GM23338 (cell line): ENCODE results near the gene REC8. TPM values are rescaled to one million over a fixed set of nuclear protein-coding genes. Genes with fewer than 3 reads are reported as not detected.

Experiments used
- ATAC-seq: fragments of 200-7000 bp; cut with Tn5 transposase; 3 replicates; pipeline ENCODE4 v1.9.1; 2020
- DNase-seq: peaks from one replicate; pipeline ENCODE4 v3.0.0-alpha.2; 2015; ENCODE audit warnings: low spot score
- H2AFZ ChIP-seq: fragments of 200-600 bp; sonication (generic); 2 replicates; pipeline ENCODE4 v1.8.0; 2016; ENCODE audit warnings: antibody characterized with exemption, mild to moderate bottlenecking, moderate library complexity
- H3F3A ChIP-seq: fragments of 200-600 bp; sonication (generic); replicated peaks from 2 replicates; pipeline ENCODE4 v1.8.0; 2017; ENCODE audit warnings: antibody characterized with exemption, mixed run types, low read depth
- H3K27ac ChIP-seq: fragments of 200-600 bp; sonication (generic); 2 replicates; pipeline ENCODE4 v1.6.1; 2016; ENCODE audit warnings: low read depth
- H3K27me3 ChIP-seq: fragments of 200-600 bp; sonication (generic); 2 replicates; pipeline ENCODE4 v1.8.0; 2016; ENCODE audit warnings: mild to moderate bottlenecking, mixed run types, moderate library complexity; ENCODE audit not compliant: insufficient read depth
- H3K36me3 ChIP-seq: fragments of 200-600 bp; sonication (generic); 2 replicates; pipeline ENCODE4 v1.8.0; 2016; ENCODE audit warnings: mild to moderate bottlenecking; ENCODE audit not compliant: insufficient read depth
- H3K4me1 ChIP-seq: fragments of 200-600 bp; sonication (generic); 2 replicates; pipeline ENCODE4 v1.8.0; 2016; ENCODE audit warnings: mild to moderate bottlenecking, moderate library complexity; ENCODE audit not compliant: insufficient read depth
- H3K4me2 ChIP-seq: fragments of 200-600 bp; sonication (generic); 2 replicates; pipeline ENCODE4 v1.7.1; 2017; ENCODE audit warnings: mixed run types
- H3K4me3 ChIP-seq: fragments of 200-600 bp; sonication (generic); 2 replicates; pipeline ENCODE4 v1.6.1; 2016; ENCODE audit warnings: mixed run types
- H3K79me2 ChIP-seq: fragments of 200-600 bp; sonication (generic); replicated peaks from 2 replicates; pipeline ENCODE4 v1.8.0; 2017; ENCODE audit warnings: mild to moderate bottlenecking; ENCODE audit not compliant: insufficient read depth
- H3K9me2 ChIP-seq: fragments of 200-600 bp; sonication (generic); 2 replicates; pipeline ENCODE4 v1.8.0; 2017; ENCODE audit not compliant: insufficient read depth
- H4K20me1 ChIP-seq: fragments of 200-600 bp; sonication (generic); replicated peaks from 2 replicates; pipeline ENCODE4 v1.8.0; 2017; ENCODE audit warnings: mild to moderate bottlenecking; ENCODE audit not compliant: insufficient read depth
- H3K27ac Mint-ChIP-seq: 2 replicates; pipeline ENCODE4 v1.8.0; 2020; ENCODE audit warnings: inconsistent platforms, mild to moderate bottlenecking, moderate library complexity, mixed read lengths
- H3K27me3 Mint-ChIP-seq: 3 replicates; pipeline ENCODE4 v1.8.0; 2022; ENCODE audit warnings: low read depth, mild to moderate bottlenecking, moderate library complexity, mixed read lengths, inconsistent platforms; ENCODE audit not compliant: insufficient read depth, poor library complexity
- H3K36me3 Mint-ChIP-seq: 3 replicates; pipeline ENCODE4 v1.8.0; 2021; ENCODE audit warnings: low read depth, mild to moderate bottlenecking, inconsistent platforms, moderate library complexity, mixed read lengths
- H3K4me1 Mint-ChIP-seq: 3 replicates; pipeline ENCODE4 v1.8.0; 2020; ENCODE audit warnings: mild to moderate bottlenecking, inconsistent platforms, mixed read lengths
- H3K4me3 Mint-ChIP-seq: 3 replicates; pipeline ENCODE4 v1.8.0; 2021; ENCODE audit warnings: moderate library complexity, mild to moderate bottlenecking, inconsistent platforms, mixed read lengths
- H3K9me3 Mint-ChIP-seq: 3 replicates; pipeline ENCODE4 v1.8.0; 2020; ENCODE audit warnings: moderate library complexity, mild to moderate bottlenecking, inconsistent platforms, mixed read lengths
- CREB1 ChIP-seq: fragments of 250-450 bp; sonication (Bioruptor Pico); IDR thresholded peaks from 2 replicates; pipeline ENCODE4 v1.5.0; 2020; ENCODE audit warnings: low read depth, mild to moderate bottlenecking, moderate library complexity
- EZH2 ChIP-seq: fragments of 200-600 bp; sonication (generic); IDR thresholded peaks from one replicate; pipeline ENCODE4 v1.8.0; 2017; ENCODE audit warnings: antibody characterized with exemption, mild to moderate bottlenecking, low read depth; ENCODE audit not compliant: unreplicated experiment
- EZH2phosphoT487 ChIP-seq: fragments of 200-600 bp; sonication (generic); IDR thresholded peaks from one replicate; pipeline ENCODE4 v1.8.1; 2018; ENCODE audit warnings: antibody characterized with exemption; ENCODE audit not compliant: unreplicated experiment
- JUNB ChIP-seq: IDR thresholded peaks from one replicate; pipeline ENCODE4 v1.6.1; 2016; ENCODE audit warnings: antibody characterized with exemption; ENCODE audit not compliant: unreplicated experiment
- NANOG ChIP-seq: IDR thresholded peaks from 2 replicates; pipeline ENCODE4 v1.6.1; 2016; ENCODE audit warnings: antibody characterized with exemption, borderline replicate concordance
- POLR2AphosphoS5 ChIP-seq: IDR thresholded peaks from 2 replicates; pipeline ENCODE4 v1.6.1; 2016; ENCODE audit warnings: antibody characterized with exemption, low read depth
- STAT1 ChIP-seq: IDR thresholded peaks from one replicate; pipeline ENCODE4 v1.6.1; 2016; ENCODE audit warnings: antibody characterized with exemption; ENCODE audit not compliant: unreplicated experiment
- ZNF114 ChIP-seq: fragments of 250-450 bp; sonication (Bioruptor Pico); IDR thresholded peaks from 2 replicates; pipeline ENCODE4 v1.5.0; 2020; ENCODE audit warnings: mild to moderate bottlenecking, moderate library complexity
- ZNF331 ChIP-seq: fragments of 250-450 bp; sonication (Bioruptor Pico); IDR thresholded peaks from 2 replicates; pipeline ENCODE4 v1.5.0; 2020; ENCODE audit warnings: low read depth, mild to moderate bottlenecking, moderate library complexity
- polyA plus RNA-seq: library from polyadenylated mRNA; unstranded; fragments of >200 nt; fragmentation: Nextera tagmentation; extraction: Ambion mirVana; gene quantifications from 2 replicates; pipeline ENCODE4 v1.2.1, GENCODE V29; 2016
- total RNA-seq: library from RNA; depleted of rRNA; stranded (reverse); fragments of >200 nt; shearing (Covaris generic); gene quantifications from 2 replicates; pipeline ENCODE4 v1.2.3, GENCODE V29; 2014
- TF ChIP-seq, protein P1 (sequence below), 2 experiments: fragments of 200-600 bp in 1 of 2; sonication (generic) in 1 of 2; conservative IDR thresholded peaks; 2 replicates each; pipeline versions ENCODE4 v1.5.1 to v1.6.1; 2016 to 2017; ENCODE audit warnings: antibody characterized with exemption in 2 of 2, low read depth in 2 of 2, mild to moderate bottlenecking in 2 of 2, moderate library complexity in 1 of 2
- TF ChIP-seq, protein P2 (sequence below): IDR thresholded peaks from 2 replicates; pipeline ENCODE4 v1.6.1; 2016; ENCODE audit warnings: antibody characterized with exemption
- TF ChIP-seq, protein P3 (sequence below): fragments of 250-450 bp; sonication (Bioruptor Pico); IDR thresholded peaks from 2 replicates; pipeline ENCODE4 v1.5.0; 2020; ENCODE audit warnings: mild to moderate bottlenecking, moderate library complexity
- TF ChIP-seq, protein P4 (sequence below): IDR thresholded peaks from one replicate; pipeline ENCODE4 v1.6.1; 2018; ENCODE audit warnings: antibody characterized with exemption; ENCODE audit not compliant: unreplicated experiment

The REC8 gene
- total and polyA plus RNA-seq, 2 experiments from 2014 or later: 25.7 to 36.8 TPM

DNA sequence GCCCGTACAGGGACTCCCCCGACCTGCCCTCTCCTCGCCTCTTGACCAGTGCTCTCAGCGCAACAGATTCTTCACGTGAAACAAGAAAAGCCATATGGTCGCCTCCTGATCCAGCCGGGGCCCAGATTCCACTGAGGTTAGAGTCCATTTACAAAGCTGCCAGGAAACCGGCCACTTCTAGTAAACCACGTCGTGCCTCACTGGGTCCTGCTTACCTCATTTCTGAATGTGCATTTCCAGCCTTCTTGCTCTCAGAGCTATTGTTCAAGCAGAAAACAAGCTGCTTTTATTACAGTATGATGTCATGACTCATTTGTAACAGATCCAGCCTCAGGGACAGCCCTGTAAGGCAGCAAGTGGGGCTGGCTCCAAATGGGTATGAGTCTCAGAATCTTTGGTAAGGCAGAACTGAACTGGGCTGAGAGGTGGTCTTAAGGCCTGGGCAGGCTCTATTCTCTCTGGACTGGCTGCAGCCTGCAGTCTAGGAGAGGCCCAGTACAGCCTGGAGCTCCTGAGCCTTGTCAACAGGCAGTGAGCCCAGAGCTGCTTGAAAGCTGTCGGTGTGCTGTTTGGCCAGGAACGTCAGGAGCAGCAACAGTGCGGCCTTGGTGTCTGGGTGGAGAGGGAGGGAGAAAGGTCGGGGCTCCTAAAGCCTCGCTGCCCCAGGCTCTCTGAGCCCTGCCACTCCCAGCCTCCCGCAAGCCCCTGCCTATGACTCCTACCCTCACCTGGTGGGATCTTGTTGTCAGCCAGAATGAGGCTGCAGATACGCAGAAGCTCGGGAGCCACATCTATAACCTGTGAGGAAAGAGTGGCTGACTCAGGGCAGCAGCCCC lies 8.3 kb downstream of the REC8 start:
- no peak for ATAC-seq
- TF ChIP-seq EZH2phosphoT487 (no peak), STAT1 (no peak), NANOG (no peak), CREB1 (CRISPR knock-in tag) (no peak), ZNF331 (CRISPR knock-in tag) (no peak), EZH2 (no peak), ZNF114 (CRISPR knock-in tag) (no peak), POLR2AphosphoS5 (no peak), JUNB (no peak)
- TF ChIP-seq, protein P1, sequence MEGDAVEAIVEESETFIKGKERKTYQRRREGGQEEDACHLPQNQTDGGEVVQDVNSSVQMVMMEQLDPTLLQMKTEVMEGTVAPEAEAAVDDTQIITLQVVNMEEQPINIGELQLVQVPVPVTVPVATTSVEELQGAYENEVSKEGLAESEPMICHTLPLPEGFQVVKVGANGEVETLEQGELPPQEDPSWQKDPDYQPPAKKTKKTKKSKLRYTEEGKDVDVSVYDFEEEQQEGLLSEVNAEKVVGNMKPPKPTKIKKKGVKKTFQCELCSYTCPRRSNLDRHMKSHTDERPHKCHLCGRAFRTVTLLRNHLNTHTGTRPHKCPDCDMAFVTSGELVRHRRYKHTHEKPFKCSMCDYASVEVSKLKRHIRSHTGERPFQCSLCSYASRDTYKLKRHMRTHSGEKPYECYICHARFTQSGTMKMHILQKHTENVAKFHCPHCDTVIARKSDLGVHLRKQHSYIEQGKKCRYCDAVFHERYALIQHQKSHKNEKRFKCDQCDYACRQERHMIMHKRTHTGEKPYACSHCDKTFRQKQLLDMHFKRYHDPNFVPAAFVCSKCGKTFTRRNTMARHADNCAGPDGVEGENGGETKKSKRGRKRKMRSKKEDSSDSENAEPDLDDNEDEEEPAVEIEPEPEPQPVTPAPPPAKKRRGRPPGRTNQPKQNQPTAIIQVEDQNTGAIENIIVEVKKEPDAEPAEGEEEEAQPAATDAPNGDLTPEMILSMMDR (conservative IDR thresholded peaks at IDR 0.05; ENCODE audit: low read depth in 2 of 2): no peak
- TF ChIP-seq, protein P2, sequence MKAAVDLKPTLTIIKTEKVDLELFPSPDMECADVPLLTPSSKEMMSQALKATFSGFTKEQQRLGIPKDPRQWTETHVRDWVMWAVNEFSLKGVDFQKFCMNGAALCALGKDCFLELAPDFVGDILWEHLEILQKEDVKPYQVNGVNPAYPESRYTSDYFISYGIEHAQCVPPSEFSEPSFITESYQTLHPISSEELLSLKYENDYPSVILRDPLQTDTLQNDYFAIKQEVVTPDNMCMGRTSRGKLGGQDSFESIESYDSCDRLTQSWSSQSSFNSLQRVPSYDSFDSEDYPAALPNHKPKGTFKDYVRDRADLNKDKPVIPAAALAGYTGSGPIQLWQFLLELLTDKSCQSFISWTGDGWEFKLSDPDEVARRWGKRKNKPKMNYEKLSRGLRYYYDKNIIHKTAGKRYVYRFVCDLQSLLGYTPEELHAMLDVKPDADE: no peak
- TF ChIP-seq, protein P3, sequence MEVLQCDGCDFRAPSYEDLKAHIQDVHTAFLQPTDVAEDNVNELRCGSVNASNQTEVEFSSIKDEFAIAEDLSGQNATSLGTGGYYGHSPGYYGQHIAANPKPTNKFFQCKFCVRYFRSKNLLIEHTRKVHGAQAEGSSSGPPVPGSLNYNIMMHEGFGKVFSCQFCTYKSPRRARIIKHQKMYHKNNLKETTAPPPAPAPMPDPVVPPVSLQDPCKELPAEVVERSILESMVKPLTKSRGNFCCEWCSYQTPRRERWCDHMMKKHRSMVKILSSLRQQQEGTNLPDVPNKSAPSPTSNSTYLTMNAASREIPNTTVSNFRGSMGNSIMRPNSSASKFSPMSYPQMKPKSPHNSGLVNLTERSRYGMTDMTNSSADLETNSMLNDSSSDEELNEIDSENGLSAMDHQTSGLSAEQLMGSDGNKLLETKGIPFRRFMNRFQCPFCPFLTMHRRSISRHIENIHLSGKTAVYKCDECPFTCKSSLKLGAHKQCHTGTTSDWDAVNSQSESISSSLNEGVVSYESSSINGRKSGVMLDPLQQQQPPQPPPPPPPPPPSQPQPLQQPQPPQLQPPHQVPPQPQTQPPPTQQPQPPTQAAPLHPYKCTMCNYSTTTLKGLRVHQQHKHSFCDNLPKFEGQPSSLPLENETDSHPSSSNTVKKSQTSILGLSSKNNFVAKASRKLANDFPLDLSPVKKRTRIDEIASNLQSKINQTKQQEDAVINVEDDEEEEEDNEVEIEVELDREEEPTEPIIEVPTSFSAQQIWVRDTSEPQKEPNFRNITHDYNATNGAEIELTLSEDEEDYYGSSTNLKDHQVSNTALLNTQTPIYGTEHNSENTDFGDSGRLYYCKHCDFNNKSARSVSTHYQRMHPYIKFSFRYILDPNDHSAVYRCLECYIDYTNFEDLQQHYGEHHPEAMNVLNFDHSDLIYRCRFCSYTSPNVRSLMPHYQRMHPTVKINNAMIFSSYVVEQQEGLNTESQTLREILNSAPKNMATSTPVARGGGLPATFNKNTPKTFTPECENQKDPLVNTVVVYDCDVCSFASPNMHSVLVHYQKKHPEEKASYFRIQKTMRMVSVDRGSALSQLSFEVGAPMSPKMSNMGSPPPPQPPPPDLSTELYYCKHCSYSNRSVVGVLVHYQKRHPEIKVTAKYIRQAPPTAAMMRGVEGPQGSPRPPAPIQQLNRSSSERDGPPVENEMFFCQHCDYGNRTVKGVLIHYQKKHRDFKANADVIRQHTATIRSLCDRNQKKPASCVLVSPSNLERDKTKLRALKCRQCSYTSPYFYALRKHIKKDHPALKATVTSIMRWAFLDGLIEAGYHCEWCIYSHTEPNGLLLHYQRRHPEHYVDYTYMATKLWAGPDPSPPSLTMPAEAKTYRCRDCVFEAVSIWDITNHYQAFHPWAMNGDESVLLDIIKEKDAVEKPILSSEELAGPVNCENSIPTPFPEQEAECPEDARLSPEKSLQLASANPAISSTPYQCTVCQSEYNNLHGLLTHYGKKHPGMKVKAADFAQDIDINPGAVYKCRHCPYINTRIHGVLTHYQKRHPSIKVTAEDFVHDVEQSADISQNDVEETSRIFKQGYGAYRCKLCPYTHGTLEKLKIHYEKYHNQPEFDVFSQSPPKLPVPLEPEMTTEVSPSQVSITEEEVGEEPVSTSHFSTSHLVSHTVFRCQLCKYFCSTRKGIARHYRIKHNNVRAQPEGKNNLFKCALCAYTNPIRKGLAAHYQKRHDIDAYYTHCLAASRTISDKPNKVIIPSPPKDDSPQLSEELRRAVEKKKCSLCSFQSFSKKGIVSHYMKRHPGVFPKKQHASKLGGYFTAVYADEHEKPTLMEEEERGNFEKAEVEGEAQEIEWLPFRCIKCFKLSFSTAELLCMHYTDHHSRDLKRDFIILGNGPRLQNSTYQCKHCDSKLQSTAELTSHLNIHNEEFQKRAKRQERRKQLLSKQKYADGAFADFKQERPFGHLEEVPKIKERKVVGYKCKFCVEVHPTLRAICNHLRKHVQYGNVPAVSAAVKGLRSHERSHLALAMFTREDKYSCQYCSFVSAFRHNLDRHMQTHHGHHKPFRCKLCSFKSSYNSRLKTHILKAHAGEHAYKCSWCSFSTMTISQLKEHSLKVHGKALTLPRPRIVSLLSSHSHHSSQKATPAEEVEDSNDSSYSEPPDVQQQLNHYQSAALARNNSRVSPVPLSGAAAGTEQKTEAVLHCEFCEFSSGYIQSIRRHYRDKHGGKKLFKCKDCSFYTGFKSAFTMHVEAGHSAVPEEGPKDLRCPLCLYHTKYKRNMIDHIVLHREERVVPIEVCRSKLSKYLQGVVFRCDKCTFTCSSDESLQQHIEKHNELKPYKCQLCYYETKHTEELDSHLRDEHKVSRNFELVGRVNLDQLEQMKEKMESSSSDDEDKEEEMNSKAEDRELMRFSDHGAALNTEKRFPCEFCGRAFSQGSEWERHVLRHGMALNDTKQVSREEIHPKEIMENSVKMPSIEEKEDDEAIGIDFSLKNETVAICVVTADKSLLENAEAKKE (CRISPR knock-in tag): no peak
- TF ChIP-seq, protein P4, sequence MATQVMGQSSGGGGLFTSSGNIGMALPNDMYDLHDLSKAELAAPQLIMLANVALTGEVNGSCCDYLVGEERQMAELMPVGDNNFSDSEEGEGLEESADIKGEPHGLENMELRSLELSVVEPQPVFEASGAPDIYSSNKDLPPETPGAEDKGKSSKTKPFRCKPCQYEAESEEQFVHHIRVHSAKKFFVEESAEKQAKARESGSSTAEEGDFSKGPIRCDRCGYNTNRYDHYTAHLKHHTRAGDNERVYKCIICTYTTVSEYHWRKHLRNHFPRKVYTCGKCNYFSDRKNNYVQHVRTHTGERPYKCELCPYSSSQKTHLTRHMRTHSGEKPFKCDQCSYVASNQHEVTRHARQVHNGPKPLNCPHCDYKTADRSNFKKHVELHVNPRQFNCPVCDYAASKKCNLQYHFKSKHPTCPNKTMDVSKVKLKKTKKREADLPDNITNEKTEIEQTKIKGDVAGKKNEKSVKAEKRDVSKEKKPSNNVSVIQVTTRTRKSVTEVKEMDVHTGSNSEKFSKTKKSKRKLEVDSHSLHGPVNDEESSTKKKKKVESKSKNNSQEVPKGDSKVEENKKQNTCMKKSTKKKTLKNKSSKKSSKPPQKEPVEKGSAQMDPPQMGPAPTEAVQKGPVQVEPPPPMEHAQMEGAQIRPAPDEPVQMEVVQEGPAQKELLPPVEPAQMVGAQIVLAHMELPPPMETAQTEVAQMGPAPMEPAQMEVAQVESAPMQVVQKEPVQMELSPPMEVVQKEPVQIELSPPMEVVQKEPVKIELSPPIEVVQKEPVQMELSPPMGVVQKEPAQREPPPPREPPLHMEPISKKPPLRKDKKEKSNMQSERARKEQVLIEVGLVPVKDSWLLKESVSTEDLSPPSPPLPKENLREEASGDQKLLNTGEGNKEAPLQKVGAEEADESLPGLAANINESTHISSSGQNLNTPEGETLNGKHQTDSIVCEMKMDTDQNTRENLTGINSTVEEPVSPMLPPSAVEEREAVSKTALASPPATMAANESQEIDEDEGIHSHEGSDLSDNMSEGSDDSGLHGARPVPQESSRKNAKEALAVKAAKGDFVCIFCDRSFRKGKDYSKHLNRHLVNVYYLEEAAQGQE: no peak
- H3K4me3 ChIP-seq: no peak overlapping the region

More for the DNA sequence above, 8.3 kb downstream of the REC8 start:
- Mint-ChIP-seq H3K36me3 (peaks cover 69% of the 10 kb centered on the region), H3K9me3 (peaks cover 3% of the 10 kb centered on the region; the same call in 2 of the 3 replicates), H3K27me3 (peaks cover 29% of the 10 kb centered on the region), H3K27ac (no peak overlapping the region), H3K4me3 (no peak overlapping the region), H3K4me1 (no peaks in the 10 kb centered on the region)
- H3K4me2 ChIP-seq: no peak overlapping the region
- no peak overlapping the region for H2AFZ ChIP-seq
- H3K79me2 ChIP-seq: no peaks in the 10 kb centered on the region
- no peaks in the 10 kb centered on the region for H3K4me1 ChIP-seq
- H4K20me1 ChIP-seq: no peaks in the 10 kb centered on the region; the same call in 1 of the 2 replicates
- H3K36me3 ChIP-seq: no peaks in the 10 kb centered on the region; the same call in 1 of the 2 replicates
- DNase-seq: no peak
- no peak overlapping the region for H3K27ac ChIP-seq
- H3F3A ChIP-seq: no peaks in the 10 kb centered on the region
- no peaks in the 10 kb centered on the region for H3K9me2 ChIP-seq
- no peaks in the 10 kb centered on the region for H3K27me3 ChIP-seq
